Activated CD8-positive, alpha-beta memory T cell treated with anti-CD3 and anti-CD28 coated beads, Interleukin-2, amount 10 ng/mL, durations not matched to agents 7 days and 5 days (primary cell): ENCODE measurements around the gene CCDC134. TPM values are rescaled to one million over a fixed set of nuclear protein-coding genes. Genes with fewer than 3 reads are reported as not detected.

Experiments used
- ATAC-seq: fragments of 150-1000 bp; cut with Tn5 transposase; one replicate; pipeline ENCODE4 v1.10.0; 2021; ENCODE audit warnings: moderate library complexity
- CTCF ChIA-PET: fragments of 350-600 bp; sonication (Branson Sonifier 250); formaldehyde crosslinking; loops from one replicate; lab custom pipeline; 2021; ENCODE audit warnings: antibody characterized with exemption; lab: Charles Lee
- DNase-seq: peaks from one replicate; pipeline ENCODE4 v3.0.0-alpha.2; 2020
- H3K27ac Mint-ChIP-seq: one replicate; pipeline ENCODE4 v1.8.0; 2021; ENCODE audit warnings: mild to moderate bottlenecking, mixed read lengths
- H3K27me3 Mint-ChIP-seq: one replicate; pipeline ENCODE4 v1.8.0; 2021; ENCODE audit warnings: mixed read lengths
- H3K36me3 Mint-ChIP-seq: one replicate; pipeline ENCODE4 v1.8.0; 2021; ENCODE audit warnings: mild to moderate bottlenecking, mixed read lengths
- H3K4me1 Mint-ChIP-seq: one replicate; pipeline ENCODE4 v1.8.0; 2021; ENCODE audit warnings: mixed read lengths
- H3K4me3 Mint-ChIP-seq: one replicate; pipeline ENCODE4 v1.8.0; 2021; ENCODE audit warnings: mild to moderate bottlenecking, moderate library complexity, mixed read lengths
- H3K9me3 Mint-ChIP-seq: one replicate; pipeline ENCODE4 v1.8.0; 2022; ENCODE audit warnings: low read depth, mixed read lengths
- total RNA-seq, 2 experiments: library from RNA; stranded (reverse); gene quantifications; one replicate each; pipeline ENCODE4 v1.2.3, GENCODE V29; 2021

Gene CCDC134
- 10 to 100 TPM; 25.3 to 27.9 TPM for total RNA-seq

DNA sequence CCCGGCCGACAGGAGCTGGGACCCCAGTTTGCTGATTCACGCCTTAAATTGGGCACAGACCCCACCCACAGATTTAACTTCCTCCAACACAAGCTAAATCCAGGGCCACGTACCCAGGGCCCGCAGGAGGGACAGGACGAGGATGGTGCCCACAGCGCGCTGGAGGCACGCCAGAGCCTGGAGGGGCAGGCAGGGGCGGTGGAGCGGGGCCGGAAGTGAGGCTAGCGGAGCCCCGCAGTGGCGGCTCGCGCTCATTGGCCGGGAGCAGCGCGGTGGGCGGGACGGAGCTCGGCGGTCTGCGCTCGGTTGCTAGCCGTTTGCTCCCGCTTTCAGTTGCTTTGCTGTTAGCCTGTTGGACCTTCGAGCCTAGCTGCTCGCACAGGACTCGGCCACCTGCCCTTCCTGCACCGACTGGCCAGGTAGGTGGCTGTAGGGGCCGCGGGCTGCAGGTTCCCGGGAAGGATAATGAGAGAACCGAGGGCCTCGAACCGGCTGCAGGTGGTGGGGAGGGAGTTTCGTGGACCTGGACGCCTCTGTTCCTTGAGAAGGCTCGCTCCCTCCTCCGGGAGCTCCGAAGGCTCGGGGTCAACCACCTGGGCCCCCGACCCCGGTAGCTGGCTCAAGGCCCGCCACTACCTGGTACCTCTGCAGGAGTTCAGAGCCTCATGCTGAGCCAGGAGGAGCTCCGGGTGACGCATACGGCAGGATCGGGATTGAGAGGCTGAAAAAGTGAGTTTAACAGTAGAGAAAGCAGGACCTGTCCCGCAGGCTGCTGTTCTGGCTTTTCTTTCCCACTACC is at the start of gene CCDC134:
Gene CCDC134 (plus strand): TSS at position 332 of the 799 bp plus-strand sequence. CDS start 8,212 bp downstream, outside the sequence.
- peak; percentile 97 for ATAC-seq
- Mint-ChIP-seq H3K27ac (peak within 1 kb of the TSS; percentile 97), H3K9me3 (no peaks in the 10 kb centered on the region), H3K27me3 (no peaks in the 10 kb centered on the region), H3K4me1 (peaks cover 45% of the 10 kb centered on the region), H3K36me3 (peaks cover 16% of the 10 kb centered on the region), H3K4me3 (peak within 1 kb of the TSS; percentile 93)
- DNase-seq, result peak; percentile 94
- CTCF ChIA-PET, result interaction anchor here (0.8 to 5.2 kb wide), 17 partner anchors 10 to 146 kb away, joined by 3 to 52 read pairs (median 8); partner anchors contain the start of genes CENPM, MEI1 and SREBF2

DNA sequence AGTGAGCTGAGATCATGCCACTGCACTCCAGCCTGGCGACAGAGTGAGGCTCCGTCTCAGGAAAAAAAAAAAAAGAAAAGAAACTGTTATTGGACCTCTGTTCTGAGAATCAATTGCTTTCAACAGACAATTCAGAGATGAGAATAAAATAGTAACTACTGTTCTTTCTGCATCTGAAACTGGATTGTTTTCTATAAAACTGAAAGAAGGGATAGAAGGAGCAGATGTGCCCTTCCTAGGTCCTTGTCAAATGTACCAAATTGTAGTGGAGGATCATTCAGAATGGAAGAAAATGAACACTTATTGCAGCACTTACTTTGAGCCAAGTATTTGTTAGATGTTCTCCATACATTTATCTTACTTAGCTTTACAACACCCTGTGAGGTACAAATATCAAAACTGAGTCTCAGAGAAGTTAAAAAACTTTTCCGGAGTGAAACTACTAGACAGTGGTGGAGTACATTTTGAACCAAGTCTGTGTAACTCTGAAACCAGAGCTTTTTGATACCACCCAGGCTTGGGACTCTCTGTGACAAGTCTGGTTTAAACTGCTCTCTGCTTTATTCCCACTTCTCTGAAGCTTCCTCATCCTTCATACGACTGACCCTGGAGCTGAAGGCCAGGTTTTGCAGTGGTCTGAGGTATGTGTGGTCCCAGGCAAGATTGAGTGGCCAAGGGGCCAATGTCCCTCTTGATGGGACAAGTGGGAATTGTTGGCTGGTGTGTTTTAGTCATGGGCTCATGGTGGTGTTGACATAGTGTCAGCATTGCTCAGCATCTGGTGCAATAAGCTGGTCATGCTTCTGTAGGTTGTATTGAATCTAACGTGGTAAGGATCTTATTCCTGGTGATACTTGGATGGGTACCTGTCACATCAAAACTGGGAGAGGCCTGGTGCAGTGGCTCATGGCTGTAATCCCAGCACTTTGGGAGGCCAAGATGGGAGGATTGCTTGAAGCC is 48.2 kb upstream of the CCDC134 start:
- no peaks in the 10 kb centered on the region for H3K36me3 Mint-ChIP-seq
- H3K4me3 Mint-ChIP-seq, result no peak overlapping the region
- H3K27me3 Mint-ChIP-seq, result peaks cover 11% of the 10 kb centered on the region
- peaks cover 7% of the 10 kb centered on the region for H3K4me1 Mint-ChIP-seq
- ATAC-seq, result no peak
- H3K9me3 Mint-ChIP-seq, result no peaks in the 10 kb centered on the region
- DNase-seq, result no peak
- H3K27ac Mint-ChIP-seq, result peak overlapping the region; percentile 44
- CTCF ChIA-PET, result interaction anchor here (0.6 to 1.2 kb wide), 4 partner anchors 46 to 216 kb away, joined by 3 read pairs; partner anchors contain the start of gene SREBF2

DNA sequence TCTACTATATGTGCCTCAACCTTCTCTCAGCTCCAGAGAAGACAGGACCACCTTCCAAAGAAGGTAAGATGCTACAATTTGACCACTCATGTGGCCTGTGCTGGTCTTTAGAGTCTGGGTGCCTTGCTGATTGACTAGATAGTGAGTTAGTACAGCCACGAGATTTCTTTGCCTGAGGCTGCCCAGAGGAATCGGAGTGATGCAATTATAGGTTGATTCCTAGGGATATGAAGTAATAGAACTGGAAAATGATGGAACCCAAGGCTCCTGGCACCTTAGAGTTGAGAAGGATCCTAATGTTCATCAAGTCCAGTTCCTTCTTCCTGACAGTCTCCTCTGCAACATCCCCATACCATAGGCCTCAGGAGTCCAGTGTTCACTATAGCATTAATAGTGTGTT is 46.5 kb upstream of the CCDC134 start:
- Mint-ChIP-seq H3K27me3 (peaks cover 9% of the 10 kb centered on the region), H3K4me1 (peaks cover 7% of the 10 kb centered on the region), H3K27ac (no peak overlapping the region)

DNA sequence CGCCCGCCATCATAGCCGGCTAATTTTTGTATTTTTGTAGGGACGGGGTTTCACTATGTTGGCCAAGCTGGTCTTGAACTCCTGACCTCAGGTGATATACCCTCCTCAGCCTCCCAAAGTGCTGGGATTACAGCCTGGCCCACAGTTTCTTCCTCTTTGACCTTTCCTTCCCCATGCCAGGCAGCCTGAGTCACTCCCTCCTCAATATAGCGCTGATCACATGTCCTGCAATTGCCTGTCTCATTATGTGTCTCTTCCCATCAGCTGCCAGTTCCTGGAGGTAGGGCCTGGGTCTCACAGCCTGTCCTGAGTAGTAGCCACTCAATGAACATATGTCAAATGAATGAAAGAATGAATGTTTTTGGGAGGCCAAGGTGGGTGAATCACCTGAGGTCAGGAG is 43.0 kb upstream of the CCDC134 start:
- Mint-ChIP-seq H3K36me3 (no peaks in the 10 kb centered on the region), H3K4me1 (peaks cover 3% of the 10 kb centered on the region), H3K27ac (no peak overlapping the region), H3K9me3 (no peaks in the 10 kb centered on the region), H3K4me3 (no peak overlapping the region), H3K27me3 (peaks cover 2% of the 10 kb centered on the region)
- CTCF ChIA-PET, result interaction anchor here (0.9 to 2.3 kb wide), 2 partner anchors 11 to 43 kb away, joined by 3 to 9 read pairs; partner anchors contain the start of gene CCDC134
- no peak for ATAC-seq
- DNase-seq, result no peak

More for the DNA sequence above, 46.5 kb upstream of the CCDC134 start:
- DNase-seq (no peak), ATAC-seq (no peak)
- Mint-ChIP-seq H3K4me3 (no peak overlapping the region), H3K36me3 (no peaks in the 10 kb centered on the region), H3K9me3 (no peaks in the 10 kb centered on the region)
- CTCF ChIA-PET, result interaction anchor here (1.0 kb wide), 1 partner anchor 8 kb away, joined by 4 read pairs; no protein-coding TSS in a partner anchor

DNA sequence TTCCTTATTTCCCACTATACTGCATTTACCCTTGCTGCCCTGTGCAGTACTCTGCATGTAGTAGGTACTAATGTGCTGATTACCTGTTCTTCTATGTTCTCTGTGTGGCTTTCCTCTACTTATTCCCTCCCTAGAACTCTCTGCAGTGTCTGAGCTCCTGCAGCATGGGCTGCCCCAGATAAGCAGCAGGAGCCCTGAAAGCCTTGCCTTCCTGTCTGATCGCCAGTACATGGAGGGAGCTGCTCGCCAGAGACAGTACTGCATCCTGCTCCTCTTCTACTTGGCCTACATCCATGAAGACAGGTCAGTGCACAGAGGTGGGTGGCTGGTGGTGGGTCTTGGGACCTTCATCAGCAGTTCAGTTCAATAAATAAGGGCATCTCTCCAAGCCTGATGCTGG is 42.2 kb upstream of the CCDC134 start:
- no peak for ATAC-seq
- no peaks in the 10 kb centered on the region for H3K9me3 Mint-ChIP-seq
- no peak for DNase-seq
- H3K27ac Mint-ChIP-seq, result no peak overlapping the region
- CTCF ChIA-PET, result interaction anchor here (2.3 kb wide), 1 partner anchor 12 kb away, joined by 9 read pairs; no protein-coding TSS in a partner anchor
- peaks cover 2% of the 10 kb centered on the region for H3K27me3 Mint-ChIP-seq
- no peaks in the 10 kb centered on the region for H3K36me3 Mint-ChIP-seq
- no peak overlapping the region for H3K4me3 Mint-ChIP-seq
- H3K4me1 Mint-ChIP-seq, result no peaks in the 10 kb centered on the region

DNA sequence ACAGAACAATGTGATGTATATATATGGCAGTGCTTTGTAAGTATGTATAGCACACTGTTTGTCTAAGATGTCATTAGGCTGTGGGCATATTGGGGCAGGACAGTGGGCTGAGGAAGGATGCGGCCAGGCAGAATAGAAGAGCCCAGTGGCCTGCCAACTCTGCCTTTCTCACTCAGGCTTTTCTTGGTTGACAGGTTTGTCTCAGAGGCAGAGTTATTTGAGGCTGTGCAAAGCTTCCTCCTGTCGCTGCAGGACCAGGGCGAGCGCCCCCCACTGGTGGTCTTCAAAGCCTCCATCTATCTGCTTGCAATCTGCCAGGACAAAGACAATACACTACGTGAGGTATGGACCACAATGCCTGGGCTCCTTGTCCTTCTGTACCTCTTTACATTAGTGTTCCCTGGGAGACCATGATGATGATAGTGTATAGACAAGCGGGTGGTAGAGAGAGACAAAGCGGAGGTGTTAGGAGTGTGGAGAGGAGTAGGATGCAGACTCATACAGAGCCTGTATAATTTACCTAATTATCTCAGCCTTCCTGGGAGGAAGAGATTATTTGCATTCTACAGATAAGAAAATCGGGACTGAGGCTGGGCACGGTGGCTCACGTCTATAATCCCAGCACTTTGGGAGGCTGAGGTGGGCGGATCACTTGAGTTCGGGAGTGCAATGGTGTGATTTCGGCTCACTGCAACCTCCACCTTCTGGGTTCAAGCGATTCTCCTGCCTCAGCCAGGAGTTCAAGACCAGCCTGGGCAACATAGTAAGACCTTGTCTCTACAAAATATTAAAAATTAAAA is 37.3 kb upstream of the CCDC134 start:
- Mint-ChIP-seq H3K4me3 (no peak overlapping the region), H3K36me3 (no peaks in the 10 kb centered on the region), H3K27ac (no peak overlapping the region), H3K9me3 (no peaks in the 10 kb centered on the region), H3K27me3 (no peaks in the 10 kb centered on the region), H3K4me1 (peaks cover 3% of the 10 kb centered on the region)
- ATAC-seq (no peak), DNase-seq (peak; percentile 49)
- CTCF ChIA-PET, result interaction anchor here (1.3 kb wide), 1 partner anchor 66 kb away, joined by 5 read pairs; no protein-coding TSS in a partner anchor

DNA sequence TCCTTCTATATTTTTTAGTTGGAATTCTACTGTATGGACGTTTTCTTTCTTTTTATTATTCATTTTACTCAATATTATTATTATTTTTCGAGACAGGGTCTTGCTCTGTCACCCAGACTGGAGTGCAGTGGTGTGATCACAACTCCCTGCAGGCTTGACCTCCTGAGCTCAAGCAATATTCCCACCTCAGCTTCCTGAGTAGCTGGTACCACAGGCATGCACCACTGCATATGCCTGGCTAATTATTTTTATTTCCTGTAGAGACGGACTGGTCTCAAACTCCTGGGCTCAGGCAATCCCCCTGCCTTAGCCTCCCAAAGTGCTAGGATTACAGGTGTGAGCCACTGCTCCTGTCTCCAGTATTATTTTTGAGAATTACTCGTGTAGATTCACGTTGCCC is 34.0 kb upstream of the CCDC134 start:
- no peak for DNase-seq
- peaks cover 5% of the 10 kb centered on the region for H3K4me1 Mint-ChIP-seq
- ATAC-seq, result no peak
- no peaks in the 10 kb centered on the region for H3K9me3 Mint-ChIP-seq
- CTCF ChIA-PET, result no interaction called here
- H3K27ac Mint-ChIP-seq, result no peak overlapping the region
- no peaks in the 10 kb centered on the region for H3K27me3 Mint-ChIP-seq
- H3K36me3 Mint-ChIP-seq, result no peaks in the 10 kb centered on the region
- no peak overlapping the region for H3K4me3 Mint-ChIP-seq

DNA sequence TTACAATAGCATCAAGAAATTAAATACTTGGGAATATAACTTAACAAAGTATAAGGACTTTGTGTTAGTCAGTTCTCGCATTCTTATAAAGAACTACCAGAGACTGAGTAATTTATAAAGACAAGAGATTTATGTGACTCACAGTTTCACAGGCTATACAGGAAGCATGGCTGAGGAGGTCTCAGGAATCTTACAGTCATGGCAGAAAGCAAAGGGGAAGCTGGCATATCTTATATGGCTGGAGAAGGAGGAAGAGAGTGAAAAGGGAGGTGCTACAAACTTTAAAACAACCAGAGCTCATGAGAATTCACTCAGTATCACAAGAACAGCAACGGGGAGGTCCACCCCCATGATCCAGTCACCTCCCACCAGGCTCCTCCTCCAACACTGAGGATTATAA is 32.0 kb upstream of the CCDC134 start:
- H3K36me3 Mint-ChIP-seq, result no peaks in the 10 kb centered on the region
- no peaks in the 10 kb centered on the region for H3K27me3 Mint-ChIP-seq
- ATAC-seq, result no peak
- peaks cover 7% of the 10 kb centered on the region for H3K4me1 Mint-ChIP-seq
- no peak overlapping the region for H3K27ac Mint-ChIP-seq
- H3K4me3 Mint-ChIP-seq, result no peak overlapping the region
- no peaks in the 10 kb centered on the region for H3K9me3 Mint-ChIP-seq
- DNase-seq, result no peak
- CTCF ChIA-PET, result interaction anchor here (0.7 kb wide), 1 partner anchor 89 kb away, joined by 3 read pairs; no protein-coding TSS in a partner anchor

DNA sequence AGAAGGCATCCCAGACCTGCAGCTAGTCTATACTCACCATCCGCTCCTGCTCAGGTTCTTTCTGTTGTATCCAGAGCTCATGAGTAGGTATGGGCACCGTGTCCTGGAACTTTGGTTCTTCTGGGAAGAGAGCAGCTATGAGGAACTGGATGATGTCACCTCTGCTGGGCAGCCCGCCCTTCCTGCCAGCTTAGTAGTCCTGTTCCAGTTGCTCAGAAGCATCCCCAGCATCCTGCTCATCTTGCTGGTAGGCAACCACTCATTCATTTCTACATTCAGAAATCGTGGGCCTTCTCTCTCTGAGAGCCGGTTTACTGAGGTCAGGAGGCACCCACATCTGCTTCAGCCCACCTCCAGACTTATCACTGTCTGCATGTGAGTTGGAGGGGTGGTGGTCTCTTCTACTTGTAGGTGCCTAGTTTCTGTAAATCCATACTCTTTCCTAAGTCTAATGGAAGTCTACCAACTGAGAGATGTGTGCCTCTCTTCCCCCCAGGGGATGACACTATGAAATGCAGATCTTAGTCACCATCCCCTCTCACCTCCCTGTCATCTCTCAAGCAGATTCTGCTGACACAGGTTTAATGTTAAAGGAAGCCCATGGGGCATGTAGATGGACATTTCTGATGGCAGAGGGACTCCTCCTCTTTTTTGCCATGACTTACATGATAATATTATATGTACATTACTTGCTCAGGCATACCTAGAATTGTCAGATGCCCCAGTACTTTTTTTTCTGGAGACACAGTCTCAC is 29.6 kb upstream of the CCDC134 start:
- Mint-ChIP-seq H3K27ac (no peak overlapping the region), H3K4me3 (no peak overlapping the region), H3K36me3 (no peaks in the 10 kb centered on the region), H3K27me3 (peaks cover 3% of the 10 kb centered on the region), H3K9me3 (no peaks in the 10 kb centered on the region), H3K4me1 (peaks cover 7% of the 10 kb centered on the region)
- ATAC-seq (peak; percentile 49), DNase-seq (no peak)
- CTCF ChIA-PET, result interaction anchor here (1.1 to 1.6 kb wide), 2 partner anchors 9 to 74 kb away, joined by 3 read pairs; no protein-coding TSS in a partner anchor

DNA sequence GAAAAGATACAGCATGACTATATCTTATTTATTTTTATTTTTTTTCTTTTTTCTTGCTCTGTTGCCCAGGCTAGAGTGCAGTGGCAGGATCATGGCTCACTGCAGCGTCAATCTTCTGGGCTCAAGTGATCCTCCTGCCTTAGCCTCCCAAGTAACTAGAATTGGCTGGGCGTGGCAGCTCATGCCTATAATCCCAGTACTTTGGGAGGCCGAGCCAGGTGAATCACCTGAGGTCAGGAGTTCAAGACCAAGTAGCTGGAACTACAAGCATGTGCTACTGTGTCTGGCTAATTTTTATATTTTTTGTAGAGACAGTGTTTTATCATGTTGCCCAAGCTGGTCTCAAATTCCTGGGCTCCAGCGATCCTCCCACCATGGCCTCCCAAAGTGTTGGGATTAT is 28.3 kb upstream of the CCDC134 start:
- no peak for DNase-seq
- CTCF ChIA-PET, result interaction anchor here (2.0 kb wide), 1 partner anchor 10 kb away, joined by 7 read pairs; no protein-coding TSS in a partner anchor
- Mint-ChIP-seq H3K4me3 (no peak overlapping the region), H3K36me3 (no peaks in the 10 kb centered on the region), H3K27me3 (peaks cover 3% of the 10 kb centered on the region), H3K9me3 (no peaks in the 10 kb centered on the region), H3K4me1 (peaks cover 7% of the 10 kb centered on the region), H3K27ac (no peak overlapping the region)
- ATAC-seq, result no peak

DNA sequence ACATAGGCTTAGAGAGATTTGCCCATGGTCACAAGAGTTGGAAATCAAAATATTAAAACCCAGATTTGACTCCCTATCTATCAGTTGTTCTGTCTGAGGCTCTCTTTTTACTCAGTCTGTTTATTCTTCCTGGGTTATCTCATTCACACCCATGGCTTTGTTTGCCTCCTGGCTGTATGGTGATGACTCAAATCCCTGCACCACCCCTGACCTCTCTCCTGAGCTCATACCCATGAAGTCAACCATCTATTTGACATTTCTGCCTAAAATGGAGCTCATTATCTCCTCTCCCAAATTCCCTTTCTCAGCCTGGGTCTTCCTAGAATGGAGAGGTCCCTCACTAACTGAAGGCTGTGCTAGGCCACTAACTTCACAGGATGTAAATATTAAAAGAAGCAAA is 27.8 kb upstream of the CCDC134 start:
- DNase-seq (no peak), ATAC-seq (peak; percentile 27)
- H3K4me3 Mint-ChIP-seq, result no peak overlapping the region
- H3K27me3 Mint-ChIP-seq, result peaks cover 3% of the 10 kb centered on the region
- H3K27ac Mint-ChIP-seq, result no peak overlapping the region
- no peaks in the 10 kb centered on the region for H3K36me3 Mint-ChIP-seq
- CTCF ChIA-PET, result interaction anchor here (1.4 to 2.0 kb wide), 4 partner anchors 10 to 105 kb away, joined by 4 to 8 read pairs (median 8); no protein-coding TSS in a partner anchor
- H3K4me1 Mint-ChIP-seq, result peaks cover 7% of the 10 kb centered on the region
- no peaks in the 10 kb centered on the region for H3K9me3 Mint-ChIP-seq

DNA sequence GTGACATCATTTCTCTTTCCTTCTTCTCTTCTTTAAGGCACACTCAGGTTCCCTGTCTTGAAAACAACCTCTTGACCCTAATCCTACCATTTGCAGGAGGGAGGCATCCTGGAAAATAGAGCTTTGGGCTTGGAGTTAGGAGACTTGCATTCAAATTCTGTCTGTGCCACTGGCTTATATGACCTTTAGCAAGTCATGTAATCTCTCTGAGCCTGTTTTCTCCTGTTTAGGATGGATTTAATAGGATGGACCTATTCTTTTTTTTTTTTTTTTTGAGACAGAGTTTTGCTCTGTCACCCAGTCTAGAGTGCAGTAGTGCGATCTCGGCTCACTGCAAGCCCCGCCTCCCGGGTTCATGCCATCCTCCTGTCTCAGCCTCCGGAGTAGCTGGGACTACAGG is 25.1 kb upstream of the CCDC134 start:
- H3K4me3 Mint-ChIP-seq, result no peak overlapping the region
- CTCF ChIA-PET, result no interaction called here
- H3K27me3 Mint-ChIP-seq, result peaks cover 3% of the 10 kb centered on the region

More for the DNA sequence above, 25.1 kb upstream of the CCDC134 start:
- DNase-seq (no peak), ATAC-seq (no peak)
- Mint-ChIP-seq H3K4me1 (peaks cover 16% of the 10 kb centered on the region), H3K36me3 (no peaks in the 10 kb centered on the region), H3K9me3 (no peaks in the 10 kb centered on the region), H3K27ac (no peak overlapping the region)
